GM18858 (cell line): ENCODE data around the gene GXYLT2.

ENCODE experiments used
- ATAC-seq: cut with Tn5 transposase; IDR thresholded peaks from one replicate; pipeline ENCODE4 v1.9.1; 2021; ENCODE audit not compliant: unreplicated experiment

The GXYLT2 gene

GRCh38 chr3:72887705-72888545 is at the start of gene GXYLT2:
Gene GXYLT2, plus strand, starts transcription at chr3:72888046. Its CDS starts 188 bp downstream, at chr3:72888234.
- no peak for ATAC-seq

- ATAC-seq = no peak
Observed at GRCh38 chr3:72839057-72839456, 48.8 kb upstream of the GXYLT2 start.

- ATAC-seq = peak; percentile 27
Observed at GRCh38 chr3:72844436-72844993, 43.3 kb upstream of the GXYLT2 start.

- no peak for ATAC-seq
Observed at GRCh38 chr3:72846166-72846565, 41.7 kb upstream of the GXYLT2 start.

- ATAC-seq = no peak
Observed at GRCh38 chr3:72847282-72847681, 40.6 kb upstream of the GXYLT2 start.

- peak; percentile 66 for ATAC-seq
Observed at GRCh38 chr3:72847751-72848702, 39.8 kb upstream of the GXYLT2 start, which contains the start of gene SHQ1. Gene SHQ1, minus strand, starts transcription at chr3:72848445. Its CDS starts 105 bp downstream, at chr3:72848340.

- ATAC-seq = peak; percentile 37
Observed at GRCh38 chr3:72848703-72849081, 39.2 kb upstream of the GXYLT2 start.

GRCh38 chr3:72855001-72855400 is 32.8 kb upstream of the GXYLT2 start:
- no peak for ATAC-seq

GRCh38 chr3:72860053-72860452 is 27.8 kb upstream of the GXYLT2 start:
- ATAC-seq = no peak

- no peak for ATAC-seq
Observed at GRCh38 chr3:72860846-72861245, 27.0 kb upstream of the GXYLT2 start.

GRCh38 chr3:72862314-72863090 is 25.3 kb upstream of the GXYLT2 start:
- ATAC-seq = no peak

GRCh38 chr3:72872183-72872582 is 15.7 kb upstream of the GXYLT2 start:
- no peak for ATAC-seq

- no peak for ATAC-seq
Observed at GRCh38 chr3:72887343-72887704, 522 bp upstream of the GXYLT2 start.

GRCh38 chr3:72888546-72889309 is 882 bp downstream of the GXYLT2 start:
- ATAC-seq = no peak

GRCh38 chr3:72889310-72890165 is 1.7 kb downstream of the GXYLT2 start:
- ATAC-seq = no peak

- ATAC-seq = no peak
Observed at GRCh38 chr3:72890166-72890925, 2.5 kb downstream of the GXYLT2 start.

- ATAC-seq = no peak
Observed at GRCh38 chr3:72891053-72891855, 3.4 kb downstream of the GXYLT2 start.
